ENCODE measurements around the gene GABRP. TPM values are rescaled to one million over a fixed set of nuclear protein-coding genes. Genes with fewer than 3 reads are reported as not detected.
"Not testable (repeated sequence)": the region's sequence is repeated elsewhere in the genome, so short reads cannot be mapped to it uniquely, and the experiment has no call there.

The GABRP gene
- total RNA-seq, 2 donors from 2014 or later, result 1.1 to 1.9 TPM

- no peaks in the 10 kb centered on the region for H3K9me3 ChIP-seq (ENCODE audit: control insufficient read depth, low read length)
- no peaks in the 10 kb centered on the region for H3K4me1 ChIP-seq (ENCODE audit: control insufficient read depth, insufficient read depth, low read length)
- H3K27me3 Mint-ChIP-seq (ENCODE audit: insufficient read depth), result peaks cover 32% of the 10 kb centered on the region
- H3K36me3 ChIP-seq (ENCODE audit: control insufficient read depth, insufficient read depth, low read length), result no peaks in the 10 kb centered on the region
- peaks cover 9% of the 10 kb centered on the region for H3K27me3 ChIP-seq (ENCODE audit: control insufficient read depth, insufficient read depth, low read length, poor library complexity, severe bottlenecking)
- peaks cover 19% of the 10 kb centered on the region for H3K4me1 Mint-ChIP-seq
- H3K9ac ChIP-seq (ENCODE audit: extremely low read depth, low read length, poor library complexity, severe bottlenecking), result no peak overlapping the region
- no peak overlapping the region for H3K27ac ChIP-seq (ENCODE audit: low read depth, low read length)
- H3K27ac Mint-ChIP-seq, result no peak overlapping the region
- H3K4me3 Mint-ChIP-seq, result no peak overlapping the region
- H3K4me3 ChIP-seq (ENCODE audit: low read length), result no peak overlapping the region
- no peaks in the 10 kb centered on the region for H3K9me3 Mint-ChIP-seq
- TF ChIP-seq CTCF (conservative IDR thresholded peaks at IDR 0.05), result no peak
- H3K36me3 Mint-ChIP-seq (ENCODE audit: low read depth), result peaks cover 4% of the 10 kb centered on the region
- DNase-seq, result no peak
Observed at GRCh38 chr5:170753311-170753710, 30.2 kb upstream of the GABRP start.

GRCh38 chr5:170754508-170754907, 29.0 kb upstream of the GABRP start:
- not testable (repeated sequence) for H3K9me3 Mint-ChIP-seq; DNase-seq; H3K27ac ChIP-seq (ENCODE audit: low read depth, low read length); H3K27ac Mint-ChIP-seq; H3K4me1 ChIP-seq (ENCODE audit: control insufficient read depth, insufficient read depth, low read length); H3K9me3 ChIP-seq (ENCODE audit: control insufficient read depth, low read length); H3K4me3 Mint-ChIP-seq; H3K27me3 ChIP-seq (ENCODE audit: control insufficient read depth, insufficient read depth, low read length, poor library complexity, severe bottlenecking); H3K36me3 ChIP-seq (ENCODE audit: control insufficient read depth, insufficient read depth, low read length); H3K36me3 Mint-ChIP-seq (ENCODE audit: low read depth); H3K4me3 ChIP-seq (ENCODE audit: low read length); H3K9ac ChIP-seq (ENCODE audit: extremely low read depth, low read length, poor library complexity, severe bottlenecking)
- WGBS, 2 experiments (ENCODE audit: insufficient coverage in 1 of 2, insufficient read length in 1 of 2), result 78% methylated on average over 2 of the region's 2 CpGs; no CpG with 5 or more reads in 1 of the 2 experiments
- H3K27me3 Mint-ChIP-seq (ENCODE audit: insufficient read depth), result peaks cover 31% of the 10 kb centered on the region
- H3K4me1 Mint-ChIP-seq, result peaks cover 24% of the 10 kb centered on the region

GRCh38 chr5:170755679-170756456, 27.7 kb upstream of the GABRP start:
- Mint-ChIP-seq H3K27ac (no peak overlapping the region), H3K36me3 (ENCODE audit: low read depth) (peaks cover 4% of the 10 kb centered on the region), H3K9me3 (no peaks in the 10 kb centered on the region), H3K27me3 (ENCODE audit: insufficient read depth) (peaks cover 32% of the 10 kb centered on the region), H3K4me1 (peaks cover 27% of the 10 kb centered on the region), H3K4me3 (no peak overlapping the region)
- Histone ChIP-seq H3K4me1 (ENCODE audit: control insufficient read depth, insufficient read depth, low read length) (no peaks in the 10 kb centered on the region), H3K36me3 (ENCODE audit: control insufficient read depth, insufficient read depth, low read length) (no peaks in the 10 kb centered on the region), H3K9ac (ENCODE audit: extremely low read depth, low read length, poor library complexity, severe bottlenecking) (no peak overlapping the region), H3K4me3 (ENCODE audit: low read length) (no peak overlapping the region), H3K27me3 (ENCODE audit: control insufficient read depth, insufficient read depth, low read length, poor library complexity, severe bottlenecking) (no peaks in the 10 kb centered on the region), H3K27ac (ENCODE audit: low read depth, low read length) (no peak overlapping the region), H3K9me3 (ENCODE audit: control insufficient read depth, low read length) (no peaks in the 10 kb centered on the region)
- DNase-seq, result no peak
- 95% methylated on average over 3 to 7 of the region's 7 CpGs for WGBS, 2 experiments (ENCODE audit: insufficient coverage in 1 of 2, insufficient read length in 1 of 2)
- no peak for TF ChIP-seq CTCF (conservative IDR thresholded peaks at IDR 0.05)

- Mint-ChIP-seq H3K4me3 (no peak overlapping the region), H3K36me3 (ENCODE audit: low read depth) (peaks cover 4% of the 10 kb centered on the region), H3K9me3 (no peaks in the 10 kb centered on the region), H3K27me3 (ENCODE audit: insufficient read depth) (peaks cover 37% of the 10 kb centered on the region), H3K27ac (no peak overlapping the region), H3K4me1 (peaks cover 27% of the 10 kb centered on the region)
- Histone ChIP-seq H3K36me3 (ENCODE audit: control insufficient read depth, insufficient read depth, low read length) (no peaks in the 10 kb centered on the region), H3K27ac (ENCODE audit: low read depth, low read length) (no peak overlapping the region), H3K27me3 (ENCODE audit: control insufficient read depth, insufficient read depth, low read length, poor library complexity, severe bottlenecking) (no peaks in the 10 kb centered on the region), H3K9me3 (ENCODE audit: control insufficient read depth, low read length) (no peaks in the 10 kb centered on the region), H3K9ac (ENCODE audit: extremely low read depth, low read length, poor library complexity, severe bottlenecking) (no peak overlapping the region), H3K4me3 (ENCODE audit: low read length) (no peak overlapping the region), H3K4me1 (ENCODE audit: control insufficient read depth, insufficient read depth, low read length) (no peaks in the 10 kb centered on the region)
- 92 to 96% methylated on average over 7 to 8 of the region's 8 CpGs for WGBS, 2 experiments (ENCODE audit: insufficient coverage in 1 of 2, insufficient read length in 1 of 2)
- no peak for TF ChIP-seq CTCF (conservative IDR thresholded peaks at IDR 0.05)
- no peak for DNase-seq
Observed at GRCh38 chr5:170756691-170757090, 26.8 kb upstream of the GABRP start.

Measured in endodermal cell (in vitro differentiated cells).